Measurements from ENCODE around the gene SEM1.
A peak's percentile ranks its signal among the peaks of the same experiment; 100 is the strongest.
"Not testable (repeated sequence)": the region's sequence is repeated elsewhere in the genome, so short reads cannot be mapped to it uniquely, and the experiment has no call there.

Gene SEM1

DNA sequence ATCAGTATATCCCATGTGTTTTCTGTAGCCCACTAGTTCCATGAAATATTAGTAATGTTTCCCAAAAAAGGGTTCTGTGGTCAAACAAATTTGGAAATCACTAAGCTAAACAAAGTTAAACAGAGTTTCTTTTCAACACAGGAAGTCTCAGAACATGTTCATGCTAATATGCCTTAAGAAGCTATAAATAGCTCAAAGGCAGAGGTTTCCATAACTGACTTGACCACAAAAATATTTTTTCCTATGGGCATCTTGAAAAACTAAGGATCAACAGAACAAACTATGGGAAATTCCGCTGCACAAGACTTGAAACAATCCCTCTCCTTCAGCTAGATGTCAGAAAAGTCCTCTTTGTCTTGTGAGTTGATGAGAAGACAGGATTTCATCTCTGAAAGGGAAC, 59.7 kb downstream of the SEM1 start:
- Histone ChIP-seq H4K20me1 (no peaks in the 10 kb centered on the region), H3K9me3 (no peaks in the 10 kb centered on the region), H3K27me3 (no peaks in the 10 kb centered on the region), H3K4me1 (peaks cover 7% of the 10 kb centered on the region), H3K36me3 (no peaks in the 10 kb centered on the region), H3K9ac (no peak overlapping the region), H3K27ac (no peak overlapping the region), H3K4me3 (no peak overlapping the region), H3K4me2 (peak overlapping the region; percentile 29)
- TF ChIP-seq Cebpa-rat (IDR thresholded peaks at IDR 0.05): no peak

DNA sequence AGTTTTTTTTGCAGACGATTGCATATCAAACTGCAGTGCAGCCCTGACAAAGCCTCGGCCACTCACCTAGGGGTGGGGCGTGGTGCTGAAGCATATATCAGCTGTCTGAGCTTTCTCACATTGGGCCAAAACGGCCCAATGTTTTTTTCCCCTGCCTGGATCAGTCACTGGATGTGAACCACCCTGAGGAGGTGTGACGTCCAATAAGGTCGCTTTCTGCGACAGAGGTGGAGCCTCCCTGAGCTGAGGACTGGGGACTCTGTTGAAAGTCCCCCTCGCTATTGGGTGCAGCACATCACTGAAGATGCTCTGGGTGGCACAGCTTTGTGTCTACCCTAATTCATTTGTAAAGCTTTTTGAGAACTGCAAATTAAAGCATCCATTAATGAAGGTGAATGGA, 60.9 kb downstream of the SEM1 start:
- Histone ChIP-seq H3K4me1 (peaks cover 7% of the 10 kb centered on the region), H3K4me3 (no peak overlapping the region), H3K9ac (no peak overlapping the region), H3K27me3 (no peaks in the 10 kb centered on the region), H3K4me2 (no peak overlapping the region), H3K36me3 (no peaks in the 10 kb centered on the region), H3K9me3 (no peaks in the 10 kb centered on the region), H3K27ac (no peak overlapping the region), H4K20me1 (no peaks in the 10 kb centered on the region)
- no peak for TF ChIP-seq Cebpa-rat (IDR thresholded peaks at IDR 0.05)

DNA sequence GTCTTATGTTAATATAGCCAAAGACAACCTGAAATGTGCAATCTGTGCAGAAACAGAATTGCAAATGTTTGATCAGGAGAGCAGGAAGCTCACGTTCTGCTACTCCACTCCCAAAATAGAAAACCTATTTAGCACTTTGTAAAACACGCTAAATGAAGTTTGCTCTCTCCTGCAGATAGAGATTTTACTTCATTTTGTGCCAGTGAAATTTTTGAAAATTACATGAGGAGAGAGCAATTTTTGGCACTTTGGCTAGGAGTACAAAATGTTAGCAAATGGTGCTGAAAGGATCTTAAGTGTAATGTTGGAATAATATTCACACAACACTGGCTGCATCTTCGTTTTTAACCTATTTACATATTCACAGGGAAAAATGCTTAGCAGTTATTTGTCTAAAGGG, 61.9 kb downstream of the SEM1 start:
- Histone ChIP-seq H3K27me3 (no peaks in the 10 kb centered on the region), H4K20me1 (no peaks in the 10 kb centered on the region), H3K36me3 (no peaks in the 10 kb centered on the region), H3K4me1 (peaks cover 7% of the 10 kb centered on the region), H3K4me2 (no peak overlapping the region), H3K9ac (no peak overlapping the region), H3K4me3 (no peak overlapping the region), H3K9me3 (peaks cover 5% of the 10 kb centered on the region; the same call in 1 of the 2 replicates), H3K27ac (no peak overlapping the region)
- no peak for TF ChIP-seq Cebpa-rat (IDR thresholded peaks at IDR 0.05)

DNA sequence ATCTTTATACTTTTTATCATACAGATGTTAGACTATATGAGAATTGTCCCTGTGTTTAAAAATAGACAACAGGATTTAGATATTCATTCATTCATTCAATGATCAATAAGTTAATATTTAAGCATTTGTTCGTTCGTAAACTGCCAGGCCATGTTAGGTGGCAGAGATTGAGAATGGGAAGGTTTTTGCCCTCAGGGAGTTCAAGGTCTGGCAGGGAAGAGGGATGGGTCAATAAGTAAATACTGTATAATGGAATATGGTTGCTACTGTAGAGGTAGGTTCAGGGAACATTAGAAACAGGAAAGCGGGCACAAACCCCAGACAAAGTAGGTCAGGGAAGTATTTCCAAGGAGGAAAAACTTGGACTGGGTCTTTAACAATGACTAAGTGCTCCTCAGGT, 64.6 kb downstream of the SEM1 start:
- peaks cover 5% of the 10 kb centered on the region; the same call in 1 of the 2 replicates for H3K9me3 ChIP-seq
- no peak overlapping the region for H3K27ac ChIP-seq
- H3K27me3 ChIP-seq: no peaks in the 10 kb centered on the region
- peaks cover 6% of the 10 kb centered on the region for H3K4me1 ChIP-seq
- no peak for TF ChIP-seq Cebpa-rat (IDR thresholded peaks at IDR 0.05)
- H3K4me2 ChIP-seq: no peak overlapping the region
- no peak overlapping the region for H3K9ac ChIP-seq
- no peaks in the 10 kb centered on the region for H3K36me3 ChIP-seq
- no peaks in the 10 kb centered on the region for H4K20me1 ChIP-seq
- no peak overlapping the region for H3K4me3 ChIP-seq

DNA sequence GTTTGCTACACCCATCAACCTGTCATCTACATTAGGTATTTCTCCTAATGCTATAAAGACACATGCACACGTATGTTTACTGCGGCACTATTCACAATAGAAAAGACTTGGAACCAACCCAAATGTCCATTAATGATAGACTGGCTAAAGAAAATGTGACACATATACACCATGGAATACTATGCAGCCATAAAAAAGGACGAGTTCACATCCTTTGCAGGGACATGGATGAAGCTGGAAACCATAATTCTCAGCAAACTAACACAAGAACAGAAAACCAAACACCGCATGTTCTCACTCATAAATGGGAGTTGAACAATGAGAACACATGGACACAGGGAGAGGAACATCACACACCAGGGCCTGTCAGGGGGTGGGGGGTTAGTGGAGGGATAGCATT, 66.2 kb downstream of the SEM1 start:
- H3K4me2 ChIP-seq, H3K27ac ChIP-seq, H3K4me1 ChIP-seq, H3K9me3 ChIP-seq, H3K9ac ChIP-seq, H3K27me3 ChIP-seq, H3K36me3 ChIP-seq, H3K4me3 ChIP-seq, H4K20me1 ChIP-seq: not testable (repeated sequence)

DNA sequence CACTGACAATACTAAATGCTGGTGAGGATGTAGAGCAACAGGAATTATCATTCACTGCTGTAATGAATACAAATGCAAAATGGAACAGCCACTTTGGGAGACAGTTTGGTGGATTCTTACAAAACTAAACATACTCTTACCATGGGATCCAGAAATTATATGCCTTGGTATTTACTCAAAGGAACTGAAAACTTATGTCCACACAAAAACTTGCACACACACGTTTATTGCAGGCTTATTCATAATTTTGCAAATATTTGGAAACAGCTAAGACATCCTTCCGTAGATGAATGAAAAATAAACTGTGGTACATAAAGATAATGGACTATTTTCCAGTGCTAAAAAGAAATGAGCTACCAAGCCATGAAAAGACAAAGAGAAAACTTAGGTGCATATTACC, 69.6 kb downstream of the SEM1 start:
- H3K4me3 ChIP-seq: no peak overlapping the region
- H3K27me3 ChIP-seq: no peaks in the 10 kb centered on the region
- no peaks in the 10 kb centered on the region for H3K4me1 ChIP-seq
- no peak for TF ChIP-seq Cebpa-rat (IDR thresholded peaks at IDR 0.05)
- H3K9ac ChIP-seq: no peak overlapping the region
- H3K9me3 ChIP-seq: peaks cover 5% of the 10 kb centered on the region; the same call in 1 of the 2 replicates
- H4K20me1 ChIP-seq: no peaks in the 10 kb centered on the region
- H3K36me3 ChIP-seq: no peaks in the 10 kb centered on the region
- H3K27ac ChIP-seq: no peak overlapping the region
- no peak overlapping the region for H3K4me2 ChIP-seq

All from BLaER1 (cell line).